ENCODE results near the gene GSK3B.
"Not testable (repeated sequence)": the region's sequence is repeated elsewhere in the genome, so short reads cannot be mapped to it uniquely, and the experiment has no call there.

Gene GSK3B

GRCh38 chr3:120052225-120052624 is 42.0 kb downstream of the GSK3B start:
- no peak for DNase-seq

- DNase-seq = not testable (repeated sequence)
Measured at GRCh38 chr3:120051570-120051969, 42.7 kb downstream of the GSK3B start.

GRCh38 chr3:120049881-120050539 is 44.2 kb downstream of the GSK3B start:
- no peak for DNase-seq

- no peak for DNase-seq
Measured at GRCh38 chr3:120049072-120049471, 45.2 kb downstream of the GSK3B start.

GRCh38 chr3:120048355-120049041 is 45.7 kb downstream of the GSK3B start:
- no peak for DNase-seq

GRCh38 chr3:120047686-120048085 is 46.6 kb downstream of the GSK3B start:
- no peak for DNase-seq

- DNase-seq = no peak
Measured at GRCh38 chr3:120040813-120041377, 53.4 kb downstream of the GSK3B start.

- no peak for DNase-seq
Measured at GRCh38 chr3:120039642-120040610, 54.3 kb downstream of the GSK3B start.

- DNase-seq = no peak
Measured at GRCh38 chr3:120033596-120033995, 60.7 kb downstream of the GSK3B start.

GRCh38 chr3:120031561-120031960 is 62.7 kb downstream of the GSK3B start:
- DNase-seq = no peak

- no peak for DNase-seq
Measured at GRCh38 chr3:120029749-120030148, 64.5 kb downstream of the GSK3B start.

GRCh38 chr3:120028271-120029047 is 65.8 kb downstream of the GSK3B start:
- DNase-seq = no peak

- no peak for DNase-seq
Measured at GRCh38 chr3:120027226-120027625, 67.0 kb downstream of the GSK3B start.

- DNase-seq = no peak
Measured at GRCh38 chr3:120025520-120025919, 68.7 kb downstream of the GSK3B start.

GRCh38 chr3:120024103-120024502 is 70.1 kb downstream of the GSK3B start:
- DNase-seq = no peak

GRCh38 chr3:120022729-120023128 is 71.5 kb downstream of the GSK3B start:
- no peak for DNase-seq

- no peak for DNase-seq
Measured at GRCh38 chr3:120021523-120021922, 72.7 kb downstream of the GSK3B start.

- no peak for DNase-seq
Measured at GRCh38 chr3:120018299-120018698, 75.9 kb downstream of the GSK3B start.

GRCh38 chr3:120017692-120018091 is 76.6 kb downstream of the GSK3B start:
- DNase-seq = no peak

- no peak for DNase-seq
Measured at GRCh38 chr3:120013481-120013880, 80.8 kb downstream of the GSK3B start.

- not testable (repeated sequence) for DNase-seq
Measured at GRCh38 chr3:120005741-120006140, 88.5 kb downstream of the GSK3B start.

- not testable (repeated sequence) for DNase-seq
Measured at GRCh38 chr3:120004008-120004498, 90.2 kb downstream of the GSK3B start.
